ENCODE data around the gene GALR1.
"Not testable (repeated sequence)": the region's sequence is repeated elsewhere in the genome, so short reads cannot be mapped to it uniquely, and the experiment has no call there.

GALR1 gene

GRCh38 chr18:77249569-77250500 is at the start of gene GALR1:
GALR1 (plus strand) TSS chr18:77249848; CDS start chr18:77250549, 701 bp downstream.
- no peak for DNase-seq

GRCh38 chr18:77201506-77201905 is 48.1 kb upstream of the GALR1 start:
- DNase-seq = no peak

- no peak for DNase-seq
Measured at GRCh38 chr18:77202329-77202728, 47.3 kb upstream of the GALR1 start.

GRCh38 chr18:77203071-77203470 is 46.6 kb upstream of the GALR1 start:
- DNase-seq = no peak

- no peak for DNase-seq
Measured at GRCh38 chr18:77203851-77204250, 45.8 kb upstream of the GALR1 start.

GRCh38 chr18:77205769-77206168 is 43.9 kb upstream of the GALR1 start:
- no peak for DNase-seq

- no peak for DNase-seq
Measured at GRCh38 chr18:77206676-77207374, 42.8 kb upstream of the GALR1 start.

GRCh38 chr18:77207540-77207939 is 42.1 kb upstream of the GALR1 start:
- no peak for DNase-seq

GRCh38 chr18:77208964-77209363 is 40.7 kb upstream of the GALR1 start:
- DNase-seq = no peak

GRCh38 chr18:77209587-77209986 is 40.1 kb upstream of the GALR1 start:
- DNase-seq = no peak

GRCh38 chr18:77210249-77210648 is 39.4 kb upstream of the GALR1 start:
- no peak for DNase-seq

GRCh38 chr18:77218642-77219041 is 31.0 kb upstream of the GALR1 start:
- DNase-seq = no peak

GRCh38 chr18:77220726-77221125 is 28.9 kb upstream of the GALR1 start:
- DNase-seq = no peak

GRCh38 chr18:77222464-77222863 is 27.2 kb upstream of the GALR1 start:
- no peak for DNase-seq

- no peak for DNase-seq
Measured at GRCh38 chr18:77223221-77223639, 26.4 kb upstream of the GALR1 start.

GRCh38 chr18:77223653-77224052 is 26.0 kb upstream of the GALR1 start:
- no peak for DNase-seq

GRCh38 chr18:77230645-77231044 is 19.0 kb upstream of the GALR1 start:
- no peak for DNase-seq

- no peak for DNase-seq
Measured at GRCh38 chr18:77234504-77235365, 14.9 kb upstream of the GALR1 start.

GRCh38 chr18:77239285-77239684 is 10.4 kb upstream of the GALR1 start:
- DNase-seq = not testable (repeated sequence)

GRCh38 chr18:77248873-77249568 is 627 bp upstream of the GALR1 start:
- DNase-seq = no peak

- no peak for DNase-seq
Measured at GRCh38 chr18:77250501-77250925, 865 bp downstream of the GALR1 start.
